HEK293T (cell line): ENCODE measurements around the gene PRKCB.

ENCODE experiments used
- CTCF ChIA-PET: fragments of 350-600 bp; formaldehyde crosslinking; extraction: SDS; loops from one replicate; lab custom pipeline; 2021; ENCODE audit warnings: antibody characterized with exemption, inconsistent platforms; lab: Yijun Ruan, JAX
- POLR2A ChIA-PET: fragments of 350-600 bp; formaldehyde crosslinking; extraction: SDS; loops from one replicate; lab custom pipeline; 2020; ENCODE audit warnings: antibody characterized with exemption, inconsistent platforms; lab: Yijun Ruan, JAX
- DNase-seq: peaks from one replicate; pipeline ENCODE4 v3.0.0; 2012; ENCODE audit warnings: mixed read lengths; ENCODE audit errors: extremely low spot score
- ARNT ChIP-seq: fragments of 450-650 bp; IDR thresholded peaks from 2 replicates; pipeline ENCODE4 v1.6.1; 2017; ENCODE audit warnings: mild to moderate bottlenecking
- BHLHE40 ChIP-seq: fragments of 450-650 bp; IDR thresholded peaks from 2 replicates; pipeline ENCODE4 v1.6.1; 2016; ENCODE audit warnings: mild to moderate bottlenecking, moderate library complexity, borderline replicate concordance
- CTBP1 ChIP-seq: fragments of 450-650 bp; IDR thresholded peaks from 2 replicates; pipeline ENCODE4 v1.6.1; 2016; ENCODE audit warnings: borderline replicate concordance
- ELF4 ChIP-seq: fragments of 450-650 bp; IDR thresholded peaks from 2 replicates; pipeline ENCODE4 v1.6.1; 2017; ENCODE audit warnings: antibody characterized with exemption
- FOXA1 ChIP-seq: fragments of 450-650 bp; IDR thresholded peaks from 2 replicates; pipeline ENCODE4 v1.6.1; 2016; ENCODE audit warnings: mild to moderate bottlenecking
- FOXK2 ChIP-seq: fragments of 450-650 bp; IDR thresholded peaks from 2 replicates; pipeline ENCODE4 v1.6.1; 2016; ENCODE audit warnings: mild to moderate bottlenecking
- FOXM1 ChIP-seq: fragments of 450-650 bp; IDR thresholded peaks from 2 replicates; pipeline ENCODE4 v1.6.1; 2017; ENCODE audit warnings: mild to moderate bottlenecking, borderline replicate concordance
- HDGF ChIP-seq: fragments of 450-650 bp; IDR thresholded peaks from 2 replicates; pipeline ENCODE4 v1.6.1; 2017; ENCODE audit warnings: antibody characterized with exemption, borderline replicate concordance
- L3MBTL2 ChIP-seq: fragments of 450-650 bp; conservative IDR thresholded peaks from 2 replicates; pipeline ENCODE4 v1.6.1; 2016; ENCODE audit warnings: mild to moderate bottlenecking
- LEF1 ChIP-seq: fragments of 450-650 bp; IDR thresholded peaks from 2 replicates; pipeline ENCODE4 v1.6.1; 2017; ENCODE audit warnings: mild to moderate bottlenecking, borderline replicate concordance
- NFRKB ChIP-seq: fragments of 450-650 bp; IDR thresholded peaks from 2 replicates; pipeline ENCODE4 v1.6.1; 2016; ENCODE audit warnings: mild to moderate bottlenecking, moderate library complexity
- PKNOX1 ChIP-seq: fragments of 450-650 bp; IDR thresholded peaks from 2 replicates; pipeline ENCODE4 v1.6.1; 2016
- SP1 ChIP-seq: fragments of 450-650 bp; IDR thresholded peaks from 2 replicates; pipeline ENCODE4 v1.6.1; 2017
- SUZ12 ChIP-seq: fragments of 450-650 bp; IDR thresholded peaks from 2 replicates; pipeline ENCODE4 v1.6.1; 2016; ENCODE audit warnings: mild to moderate bottlenecking
- TARDBP ChIP-seq: fragments of 450-650 bp; IDR thresholded peaks from 2 replicates; pipeline ENCODE4 v1.6.1; 2016
- ZNF384 ChIP-seq: fragments of 450-650 bp; IDR thresholded peaks from 2 replicates; pipeline ENCODE4 v1.6.1; 2016

Gene PRKCB

GRCh38 chr16:24203675-24204074 is 367.9 kb downstream of the PRKCB start:
- CTCF ChIA-PET, result no interaction called here

GRCh38 chr16:24204150-24204665 is 368.4 kb downstream of the PRKCB start:
- CTCF ChIA-PET, result no interaction called here
- POLR2A ChIA-PET, result interaction anchor here (0.5 kb wide), 1 partner anchor 45 kb away, joined by 3 read pairs; no protein-coding TSS in a partner anchor
- TF ChIP-seq FOXK2 (no peak), NFRKB (no peak), FOXM1 (no peak), LEF1 (no peak), ZNF384 (no peak), L3MBTL2 (no peak)
- DNase-seq, result no peak

More at GRCh38 chr16:24203675-24204074, 367.9 kb downstream of the PRKCB start:
- POLR2A ChIA-PET, result interaction anchor here (0.5 kb wide), 1 partner anchor 46 kb away, joined by 3 read pairs; no protein-coding TSS in a partner anchor
- TF ChIP-seq SP1 (no peak), CTBP1 (no peak), BHLHE40 (no peak), ELF4 (no peak), SUZ12 (no peak), PKNOX1 (no peak), FOXK2 (no peak), ZNF384 (no peak), TARDBP (no peak), LEF1 (no peak), NFRKB (no peak), HDGF (no peak), L3MBTL2 (no peak), FOXA1 (no peak), ARNT (no peak), FOXM1 (no peak)
- no peak for DNase-seq

GRCh38 chr16:24206926-24207325 is 371.1 kb downstream of the PRKCB start:
- ChIA-PET POLR2A (no interaction called here), CTCF (interaction anchor here (0.8 kb wide), 1 partner anchor 46 kb away, joined by 3 read pairs; no protein-coding TSS in a partner anchor)
- DNase-seq, result no peak
- TF ChIP-seq FOXM1 (no peak), NFRKB (no peak), TARDBP (no peak), LEF1 (no peak), L3MBTL2 (no peak)

- CTCF ChIA-PET, result no interaction called here
These were observed 372.9 kb downstream of the PRKCB start for GRCh38 chr16:24208710-24209109.

GRCh38 chr16:24214992-24215391 is 379.2 kb downstream of the PRKCB start:
- no peak for DNase-seq
- CTCF ChIA-PET, result interaction anchor here (1.3 kb wide), 1 partner anchor 10 kb away, joined by 3 read pairs; no protein-coding TSS in a partner anchor
- TF ChIP-seq HDGF, result no peak
- TF ChIP-seq FOXA1, result no peak
- TF ChIP-seq NFRKB, result no peak
- no peak for TF ChIP-seq BHLHE40
- TF ChIP-seq ELF4, result no peak
- no peak for TF ChIP-seq FOXM1
- no peak for TF ChIP-seq CTBP1
- TF ChIP-seq FOXK2, result no peak
- POLR2A ChIA-PET, result no interaction called here

More at GRCh38 chr16:24208710-24209109, 372.9 kb downstream of the PRKCB start:
- DNase-seq, result no peak
- POLR2A ChIA-PET, result no interaction called here
- TF ChIP-seq LEF1 (no peak), SUZ12 (no peak), TARDBP (no peak), BHLHE40 (no peak), FOXA1 (no peak), NFRKB (no peak), ELF4 (no peak), ARNT (no peak), HDGF (no peak), ZNF384 (no peak), FOXM1 (no peak), CTBP1 (no peak), PKNOX1 (no peak), SP1 (no peak), L3MBTL2 (no peak), FOXK2 (no peak)

GRCh38 chr16:24216961-24217360 is 381.2 kb downstream of the PRKCB start:
- ChIA-PET CTCF (no interaction called here), POLR2A (no interaction called here)
- DNase-seq, result no peak
- TF ChIP-seq LEF1, result no peak
- no peak for TF ChIP-seq HDGF
- no peak for TF ChIP-seq FOXK2
- no peak for TF ChIP-seq FOXA1
- no peak for TF ChIP-seq CTBP1

GRCh38 chr16:24217461-24217860 is 381.7 kb downstream of the PRKCB start:
- no peak for DNase-seq
- CTCF ChIA-PET, result no interaction called here
- TF ChIP-seq FOXM1, result no peak
- TF ChIP-seq ZNF384, result no peak
- no peak for TF ChIP-seq SP1
- no peak for TF ChIP-seq L3MBTL2
- TF ChIP-seq BHLHE40, result no peak
- no peak for TF ChIP-seq ELF4
- TF ChIP-seq FOXA1, result no peak
- POLR2A ChIA-PET, result no interaction called here
